Tibial nerve (tissue), 4 donors: ENCODE data around the gene SDCCAG8. TPM values are rescaled to one million over a fixed set of nuclear protein-coding genes. Genes with fewer than 3 reads are reported as not detected.

Experiments
- DNase-seq, 2 donors: peaks; one replicate each; pipeline ENCODE4 v3.0.0-alpha.2; 2019; ENCODE audit warnings: low spot score in 2 of 2
- H3K27ac ChIP-seq, 4 donors: fragments of 200-600 bp; sonication (generic) in 3 of 4; one replicate each; pipeline ENCODE4 v1.5.1; 2017 to 2019; ENCODE audit warnings: mild to moderate bottlenecking in 1 of 4
- H3K27me3 ChIP-seq, 2 donors: fragments of 200-600 bp; sonication (generic) in 1 of 2; one replicate each; pipeline versions ENCODE4 v1.5.1 to v1.6.0; 2017 to 2019
- H3K36me3 ChIP-seq, 3 donors: fragments of 200-600 bp; sonication (generic); one replicate each; pipeline ENCODE4 v1.5.1; 2018 to 2019
- H3K4me1 ChIP-seq, 4 donors: fragments of 200-600 bp; sonication (generic) in 3 of 4; one replicate each; pipeline ENCODE4 v1.5.1; 2017 to 2019
- H3K4me3 ChIP-seq, 4 donors: fragments of 200-600 bp; sonication (generic) in 3 of 4; one replicate each; pipeline ENCODE4 v1.5.1; 2017 to 2019; ENCODE audit warnings: mild to moderate bottlenecking in 1 of 4, moderate library complexity in 1 of 4
- H3K9me3 ChIP-seq, 4 donors: fragments of 200-600 bp; sonication (generic) in 3 of 4; one replicate each; pipeline ENCODE4 v1.5.1; 2017 to 2019
- EP300 ChIP-seq, 2 donors: sonication (generic); formaldehyde crosslinking; IDR thresholded peaks; one replicate each; pipeline ENCODE4 v1.6.1; 2017; ENCODE audit warnings: antibody characterized with exemption in 2 of 2, mild to moderate bottlenecking in 1 of 2
- POLR2A ChIP-seq, 2 donors: fragments of 450-650 bp; IDR thresholded peaks; one replicate each; pipeline ENCODE4 v1.6.1; 2017; ENCODE audit warnings: antibody characterized with exemption in 2 of 2, mild to moderate bottlenecking in 2 of 2, moderate library complexity in 2 of 2
- WGBS, 2 donors: methylation state at CpG; one replicate each; pipeline ENCODE4 v1.1.5; 2018; 5-methylcytosine and 5-hydroxymethylcytosine counted together
- total RNA-seq, 4 donors: library from RNA; depleted of rRNA; stranded (reverse); fragments of >200 nt; gene quantifications; one replicate each; pipeline ENCODE4 v1.1.0, GENCODE V29; 2016
- TF ChIP-seq, protein P1 (sequence below), 5 experiments: fragments of 200-600 bp in 3 of 5; fragments of 450-650 bp in 2 of 5; sonication (generic) in 3 of 5; IDR thresholded peaks; one replicate each; pipeline ENCODE4 v1.5.1; 2016 to 2019; ENCODE audit warnings: antibody characterized with exemption in 5 of 5, mild to moderate bottlenecking in 3 of 5, moderate library complexity in 2 of 5

Gene SDCCAG8
- total RNA-seq, 4 donors from 2014 or later: 39.0 to 86.5 (median 56.0) TPM

DNA sequence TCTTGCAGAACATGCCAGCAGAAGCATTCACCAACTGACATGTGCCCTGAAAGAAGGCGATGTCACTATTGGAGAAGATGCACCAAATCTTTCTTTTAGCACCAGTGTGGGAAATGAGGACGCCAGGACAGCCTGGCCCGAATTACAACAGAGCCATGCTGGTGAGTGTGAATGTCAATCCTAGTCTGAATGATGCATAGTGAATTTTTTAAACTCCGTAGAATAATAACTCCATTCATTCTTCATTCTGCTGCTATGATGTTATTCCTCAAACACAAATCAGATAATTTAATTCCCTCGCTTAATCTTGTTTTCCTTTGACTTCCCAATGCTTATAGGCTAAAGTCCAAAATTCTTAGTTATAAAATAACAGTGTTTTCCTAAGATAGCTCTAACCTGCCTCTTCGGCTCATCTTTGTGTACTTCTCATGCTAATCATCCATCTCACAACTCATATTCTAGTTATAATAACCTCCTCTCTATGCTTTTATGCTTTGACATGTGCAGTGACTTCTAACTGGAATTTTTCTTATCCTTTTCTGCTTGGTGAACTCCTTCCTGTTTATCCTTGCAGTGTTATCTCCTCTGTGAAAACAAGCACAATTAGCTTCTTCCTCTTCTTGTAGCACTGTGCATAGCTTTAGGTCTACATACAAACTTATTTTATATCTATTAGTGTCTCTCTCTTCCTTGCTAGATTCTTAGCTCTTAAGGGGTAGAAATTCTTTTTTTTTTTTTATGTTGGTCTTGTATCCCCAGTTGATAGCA lies 14.4 kb downstream of the SDCCAG8 start:
- DNase-seq: no peak
- 43 to 48% methylated on average over 6 of the region's 6 CpGs for WGBS, 2 donors
- Histone ChIP-seq H3K4me1 (peaks cover 0 to 45% (median 25%) of the 10 kb centered on the region in 4 donors), H3K4me3 (no peak overlapping the region), H3K36me3 (peaks cover 0 to 30% (median 4%) of the 10 kb centered on the region in 3 donors), H3K9me3 (no peaks in the 10 kb centered on the region), H3K27ac (peak overlapping the region in 2 of 4 donors; percentile 3 to 75), H3K27me3 (no peaks in the 10 kb centered on the region)
- TF ChIP-seq, protein P1, sequence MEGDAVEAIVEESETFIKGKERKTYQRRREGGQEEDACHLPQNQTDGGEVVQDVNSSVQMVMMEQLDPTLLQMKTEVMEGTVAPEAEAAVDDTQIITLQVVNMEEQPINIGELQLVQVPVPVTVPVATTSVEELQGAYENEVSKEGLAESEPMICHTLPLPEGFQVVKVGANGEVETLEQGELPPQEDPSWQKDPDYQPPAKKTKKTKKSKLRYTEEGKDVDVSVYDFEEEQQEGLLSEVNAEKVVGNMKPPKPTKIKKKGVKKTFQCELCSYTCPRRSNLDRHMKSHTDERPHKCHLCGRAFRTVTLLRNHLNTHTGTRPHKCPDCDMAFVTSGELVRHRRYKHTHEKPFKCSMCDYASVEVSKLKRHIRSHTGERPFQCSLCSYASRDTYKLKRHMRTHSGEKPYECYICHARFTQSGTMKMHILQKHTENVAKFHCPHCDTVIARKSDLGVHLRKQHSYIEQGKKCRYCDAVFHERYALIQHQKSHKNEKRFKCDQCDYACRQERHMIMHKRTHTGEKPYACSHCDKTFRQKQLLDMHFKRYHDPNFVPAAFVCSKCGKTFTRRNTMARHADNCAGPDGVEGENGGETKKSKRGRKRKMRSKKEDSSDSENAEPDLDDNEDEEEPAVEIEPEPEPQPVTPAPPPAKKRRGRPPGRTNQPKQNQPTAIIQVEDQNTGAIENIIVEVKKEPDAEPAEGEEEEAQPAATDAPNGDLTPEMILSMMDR (IDR thresholded peaks at IDR 0.05): no peak
- no peak for TF ChIP-seq EP300 (IDR thresholded peaks at IDR 0.05)
- TF ChIP-seq POLR2A (IDR thresholded peaks at IDR 0.05): no peak

DNA sequence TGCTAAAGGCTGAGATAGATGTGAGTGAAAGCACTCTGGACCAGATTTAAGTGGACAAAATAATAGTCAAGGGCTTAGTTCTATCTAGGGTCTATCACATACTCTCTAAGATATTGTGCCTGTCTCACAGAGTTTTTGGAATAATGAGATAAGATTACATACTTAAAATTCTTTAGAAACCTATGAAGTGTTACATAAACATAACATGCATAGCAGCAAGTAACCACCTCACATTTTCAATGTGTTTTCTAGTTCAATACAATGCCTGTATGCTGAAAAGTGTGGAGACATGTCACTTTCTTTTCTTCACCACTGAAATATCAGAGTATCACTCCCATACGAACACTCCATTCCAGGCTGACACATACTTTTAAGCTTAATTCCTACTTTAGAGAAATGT lies 16.2 kb downstream of the SDCCAG8 start:
- peaks cover 0 to 35% (median 18%) of the 10 kb centered on the region in 4 donors for H3K4me1 ChIP-seq
- H3K27ac ChIP-seq: no peak overlapping the region
- H3K36me3 ChIP-seq: peaks cover 0 to 47% (median 12%) of the 10 kb centered on the region in 3 donors
- TF ChIP-seq EP300 (IDR thresholded peaks at IDR 0.05) (no peak), POLR2A (IDR thresholded peaks at IDR 0.05) (no peak)
- TF ChIP-seq, protein P1 (IDR thresholded peaks at IDR 0.05): no peak
- no peak for DNase-seq
- no peak overlapping the region for H3K4me3 ChIP-seq
- H3K9me3 ChIP-seq: peaks cover 0 to 4% (median 0%) of the 10 kb centered on the region in 4 donors
- 85 to 88% methylated on average over 1 of the region's 1 CpG for WGBS, 2 donors
- no peaks in the 10 kb centered on the region for H3K27me3 ChIP-seq

DNA sequence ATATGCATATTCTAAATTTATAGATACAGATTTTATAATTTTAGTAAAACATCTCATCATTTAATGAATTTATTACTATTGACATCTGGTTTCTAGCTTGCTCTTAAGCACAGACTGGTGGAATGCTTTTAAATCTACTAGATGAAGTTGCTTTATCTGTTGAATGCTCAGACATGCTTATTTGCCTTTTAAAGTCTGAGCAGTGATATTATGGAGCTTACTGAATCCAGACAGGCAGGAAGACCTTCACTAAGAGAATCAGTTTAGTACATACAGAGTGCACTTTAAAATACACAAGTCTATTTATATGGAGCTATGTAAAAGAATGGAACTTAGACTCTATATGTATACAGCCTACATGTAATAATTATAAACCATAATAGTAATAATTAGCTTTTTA lies 16.6 kb downstream of the SDCCAG8 start:
- TF ChIP-seq, protein P1 (IDR thresholded peaks at IDR 0.05): no peak
- TF ChIP-seq EP300 (IDR thresholded peaks at IDR 0.05): no peak
- no peak for TF ChIP-seq POLR2A (IDR thresholded peaks at IDR 0.05)
- H3K27me3 ChIP-seq: no peaks in the 10 kb centered on the region
- no peak overlapping the region for H3K27ac ChIP-seq
- DNase-seq: no peak
- peaks cover 0 to 8% (median 0%) of the 10 kb centered on the region in 4 donors for H3K9me3 ChIP-seq
- H3K4me3 ChIP-seq: no peak overlapping the region
- H3K4me1 ChIP-seq: peaks cover 0 to 35% (median 18%) of the 10 kb centered on the region in 4 donors
- H3K36me3 ChIP-seq: peaks cover 0 to 51% (median 12%) of the 10 kb centered on the region in 3 donors

DNA sequence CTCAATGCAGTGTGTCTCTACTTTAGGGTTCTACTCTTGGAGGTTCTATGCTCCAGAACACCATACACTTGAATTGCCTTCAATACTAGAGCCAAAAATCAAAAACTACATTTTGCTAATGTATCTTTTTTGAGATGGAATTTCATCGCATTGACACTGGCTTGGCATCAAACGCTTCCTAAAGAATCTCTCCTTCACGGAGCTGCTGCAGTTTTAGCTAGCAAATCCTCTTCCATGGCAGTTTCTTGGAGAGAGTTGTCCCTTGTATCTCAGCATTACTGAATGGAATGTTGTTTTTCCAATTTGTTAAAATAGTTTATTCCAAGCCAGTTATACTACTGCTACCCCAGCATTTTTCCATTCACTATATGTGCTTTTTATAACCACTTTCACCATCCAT lies 17.7 kb downstream of the SDCCAG8 start:
- Histone ChIP-seq H3K4me3 (no peak overlapping the region), H3K36me3 (peaks cover 0 to 62% (median 12%) of the 10 kb centered on the region in 3 donors), H3K27me3 (no peaks in the 10 kb centered on the region), H3K4me1 (peaks cover 0 to 26% (median 18%) of the 10 kb centered on the region in 4 donors), H3K9me3 (peaks cover 0 to 17% (median 0%) of the 10 kb centered on the region in 4 donors), H3K27ac (no peak overlapping the region)
- no peak for DNase-seq
- TF ChIP-seq POLR2A (IDR thresholded peaks at IDR 0.05) (no peak), EP300 (IDR thresholded peaks at IDR 0.05) (no peak)
- TF ChIP-seq, protein P1 (IDR thresholded peaks at IDR 0.05): no peak
- WGBS, 2 donors: 83 to 86% methylated on average over 3 of the region's 3 CpGs

DNA sequence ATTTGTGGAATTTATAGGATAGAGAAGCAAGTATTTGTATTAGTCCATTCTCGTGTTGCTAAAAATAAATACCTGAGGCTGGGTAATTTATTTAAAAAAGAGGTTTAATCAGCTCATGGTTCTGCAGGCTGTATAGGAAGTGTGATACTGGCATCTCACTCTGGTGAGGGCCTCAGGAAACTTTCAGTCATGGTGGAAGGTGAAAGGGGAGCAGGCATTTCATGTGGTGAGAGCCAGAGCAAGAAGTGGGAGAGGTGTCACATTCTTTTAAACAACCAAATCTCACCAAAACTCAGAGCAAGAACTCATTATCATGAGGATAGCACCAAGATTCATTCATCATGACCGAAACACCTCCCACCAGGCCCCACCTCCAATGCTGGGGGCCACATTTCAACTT lies 18.1 kb downstream of the SDCCAG8 start:
- Histone ChIP-seq H3K27ac (no peak overlapping the region), H3K9me3 (peaks cover 0 to 17% (median 0%) of the 10 kb centered on the region in 4 donors), H3K36me3 (peaks cover 0 to 67% (median 15%) of the 10 kb centered on the region in 3 donors), H3K4me3 (no peak overlapping the region), H3K27me3 (no peaks in the 10 kb centered on the region), H3K4me1 (peaks cover 0 to 22% (median 16%) of the 10 kb centered on the region in 4 donors)
- DNase-seq: no peak
- 93 to 96% methylated on average over 2 of the region's 2 CpGs for WGBS, 2 donors
- TF ChIP-seq POLR2A (IDR thresholded peaks at IDR 0.05) (no peak), EP300 (IDR thresholded peaks at IDR 0.05) (no peak)
- TF ChIP-seq, protein P1 (IDR thresholded peaks at IDR 0.05): no peak
